H1 (cell line): ENCODE results near the gene LAMC1. TPM values are rescaled to one million over a fixed set of nuclear protein-coding genes. Genes with fewer than 3 reads are reported as not detected.

Experiments
- CTCF ChIA-PET: fragments of 300-600 bp; sonication (Branson Sonifier 250); formaldehyde crosslinking; loops from one replicate; lab custom pipeline; 2021; ENCODE audit not compliant: partially characterized antibody; lab: Charles Lee
- POLR2A ChIA-PET: fragments of 300-600 bp; sonication (Branson Sonifier 250); formaldehyde crosslinking; loops from one replicate; lab custom pipeline; 2021; ENCODE audit warnings: inconsistent platforms; ENCODE audit not compliant: partially characterized antibody; lab: Charles Lee
- DNase-seq, 2 experiments: peaks; one replicate each; pipeline versions ENCODE4 v3.0.0 to v3.0.0-alpha.2; 2010 to 2022; ENCODE audit warnings: low spot score in 2 of 2, low read depth in 1 of 2, mixed read lengths in 1 of 2
- FAIRE-seq: peaks from 2 replicates; lab custom pipeline; 2011; peaks lifted over from hg19 to GRCh38; lab: Jason Lieb, UNC
- H2AFZ ChIP-seq: 2 replicates; pipeline ENCODE4 v1.8.1; 2012; ENCODE audit warnings: low read length, inconsistent platforms
- H2AK5ac ChIP-seq: 2 replicates; pipeline ENCODE4 v1.6.1; 2013; ENCODE audit warnings: low read depth, low read length
- H2BK120ac ChIP-seq: replicated peaks from 2 replicates; pipeline ENCODE3; 2013; ENCODE audit warnings: low read depth, low read length, inconsistent platforms
- H2BK12ac ChIP-seq: 2 replicates; pipeline ENCODE4 v1.6.1; 2013; ENCODE audit warnings: low read depth, low read length
- H2BK15ac ChIP-seq: 2 replicates; pipeline ENCODE4 v1.6.1; 2013; ENCODE audit warnings: low read length
- H2BK20ac ChIP-seq: 2 replicates; pipeline ENCODE4 v1.6.1; 2013; ENCODE audit warnings: low read length
- H2BK5ac ChIP-seq: 2 replicates; pipeline ENCODE4 v1.6.1; 2013; ENCODE audit warnings: low read depth, low read length
- H3K14ac ChIP-seq: 2 replicates; pipeline ENCODE4 v1.6.1; 2013; ENCODE audit warnings: inconsistent platforms; ENCODE audit not compliant: insufficient read length
- H3K18ac ChIP-seq: 2 replicates; pipeline ENCODE4 v1.6.1; 2013; ENCODE audit warnings: low read length; ENCODE audit errors: extremely low read depth
- H3K23ac ChIP-seq: 2 replicates; pipeline ENCODE4 v1.6.1; 2013; ENCODE audit warnings: inconsistent platforms; ENCODE audit not compliant: insufficient read length
- H3K23me2 ChIP-seq: 2 replicates; pipeline ENCODE4 v1.6.1; 2013; ENCODE audit warnings: low read depth, low read length
- H3K27ac ChIP-seq: 2 replicates; pipeline ENCODE4 v1.6.1; 2011; ENCODE audit warnings: low read depth, low read length, inconsistent platforms
- H3K27me3 ChIP-seq, 4 experiments: replicated peaks in 1 of 4; 1 replicate in 1 of 4; 2 replicates in 3 of 4; pipeline versions ENCODE4 v1.6.1 to v1.8.1; 2011 to 2013; ENCODE audit warnings: low read length in 3 of 4, mild to moderate bottlenecking in 3 of 4, inconsistent platforms in 2 of 4, mixed read lengths in 2 of 4, moderate library complexity in 1 of 4; ENCODE audit not compliant: control insufficient read depth in 3 of 4, insufficient read depth in 3 of 4; ENCODE audit errors: extremely low read depth in 1 of 4
- H3K36me3 ChIP-seq, 4 experiments: 2 replicates each; pipeline versions ENCODE4 v1.6.1 to v1.8.1; 2011 to 2013; ENCODE audit warnings: mild to moderate bottlenecking in 4 of 4, low read length in 3 of 4, moderate library complexity in 2 of 4, control low read depth in 1 of 4, inconsistent platforms in 1 of 4; ENCODE audit not compliant: insufficient read depth in 4 of 4, control insufficient read depth in 2 of 4
- H3K4ac ChIP-seq: replicated peaks from 2 replicates; pipeline ENCODE3; 2013; ENCODE audit warnings: low read length, low read depth, mixed read lengths, inconsistent platforms; ENCODE audit not compliant: insufficient read length
- H3K4me1 ChIP-seq, 4 experiments: replicated peaks in 1 of 4; 1 replicate in 1 of 4; 2 replicates in 3 of 4; pipeline versions ENCODE4 v1.6.1 to v1.8.1; 2011 to 2013; ENCODE audit warnings: low read length in 3 of 4, inconsistent platforms in 2 of 4, mixed read lengths in 1 of 4; ENCODE audit not compliant: insufficient read depth in 4 of 4, control insufficient read depth in 3 of 4
- H3K4me2 ChIP-seq, 2 experiments: 2 replicates each; pipeline versions ENCODE4 v1.6.1 to v1.8.1; 2011 to 2013; ENCODE audit warnings: low read depth in 2 of 2, low read length in 2 of 2, control low read depth in 1 of 2, inconsistent platforms in 1 of 2, mild to moderate bottlenecking in 1 of 2; ENCODE audit not compliant: insufficient read depth in 1 of 2
- H3K4me3 ChIP-seq, 4 experiments: fragments of 200-600, 300-600 bp in 1 of 4; sonication (generic), shearing (Covaris generic), sonication (Bioruptor Twin) in 1 of 4; 2 replicates each; pipeline versions ENCODE4 v1.5.1 to v1.8.1; 2011 to 2016; ENCODE audit warnings: low read length in 4 of 4, low read depth in 3 of 4, control low read depth in 2 of 4, inconsistent platforms in 2 of 4, mild to moderate bottlenecking in 2 of 4, mixed read lengths in 1 of 4, moderate library complexity in 1 of 4; ENCODE audit not compliant: insufficient read depth in 2 of 4; ENCODE audit errors: extremely low read depth in 1 of 4
- H3K56ac ChIP-seq: replicated peaks from 2 replicates; pipeline ENCODE3; 2013; ENCODE audit warnings: low read depth, mild to moderate bottlenecking, mixed read lengths, low read length, inconsistent platforms; ENCODE audit not compliant: insufficient read length
- H3K79me1 ChIP-seq: 2 replicates; pipeline ENCODE4 v1.6.1; 2013; ENCODE audit warnings: low read depth, low read length, control low read depth
- H3K79me2 ChIP-seq, 2 experiments: 2 replicates each; pipeline versions ENCODE4 v1.6.1 to v1.8.1; 2012 to 2013; ENCODE audit warnings: low read length in 2 of 2, mild to moderate bottlenecking in 2 of 2, inconsistent platforms in 1 of 2; ENCODE audit not compliant: insufficient read depth in 2 of 2, control insufficient read depth in 1 of 2
- H3K9ac ChIP-seq, 4 experiments: replicated peaks in 1 of 4; 1 replicate in 1 of 4; 2 replicates in 3 of 4; pipeline versions ENCODE4 v1.6.1 to v1.8.1; 2011 to 2013; ENCODE audit warnings: low read depth in 3 of 4, low read length in 3 of 4, control low read depth in 2 of 4, mild to moderate bottlenecking in 2 of 4, moderate library complexity in 2 of 4, inconsistent platforms in 1 of 4; ENCODE audit errors: extremely low read depth in 1 of 4
- H3K9me3 ChIP-seq, 2 experiments: 2 replicates each; pipeline versions ENCODE4 v1.6.1 to v1.8.1; 2012 to 2013; ENCODE audit warnings: mild to moderate bottlenecking in 2 of 2, moderate library complexity in 2 of 2, control low read depth in 1 of 2, inconsistent platforms in 1 of 2, low read depth in 1 of 2, low read length in 1 of 2, mixed read lengths in 1 of 2; ENCODE audit not compliant: insufficient read depth in 2 of 2
- H4K20me1 ChIP-seq, 2 experiments: replicated peaks in 1 of 2; 2 replicates each; pipeline versions ENCODE3 to v1.8.1; 2011 to 2013; ENCODE audit warnings: inconsistent platforms in 2 of 2, low read length in 2 of 2, mild to moderate bottlenecking in 1 of 2; ENCODE audit not compliant: insufficient read depth in 2 of 2, control insufficient read depth in 1 of 2
- H4K5ac ChIP-seq: 2 replicates; pipeline ENCODE4 v1.6.1; 2013; ENCODE audit warnings: low read length, low read depth, mixed read lengths, inconsistent platforms; ENCODE audit not compliant: insufficient read length
- H4K8ac ChIP-seq: 2 replicates; pipeline ENCODE4 v1.8.0; 2013; ENCODE audit warnings: mild to moderate bottlenecking, moderate library complexity, low read length, inconsistent platforms; ENCODE audit not compliant: insufficient read depth; ENCODE audit errors: extremely low read depth
- H4K91ac ChIP-seq: replicated peaks from 2 replicates; pipeline ENCODE3; 2013; ENCODE audit warnings: low read length, mixed read lengths, inconsistent platforms; ENCODE audit not compliant: insufficient read length
- ASH2L ChIP-seq: fragments of 200-600, 300-600 bp; sonication (generic); IDR thresholded peaks from one replicate; pipeline ENCODE4 v1.7.1; 2017; ENCODE audit warnings: low read length
- BACH1 ChIP-seq: IDR thresholded peaks from 2 replicates; pipeline ENCODE4 v1.6.1; 2012; ENCODE audit warnings: low read length, improper control_type of control experiment
- CHD2 ChIP-seq: IDR thresholded peaks from 2 replicates; pipeline ENCODE4 v1.6.1; 2012; ENCODE audit warnings: low read length, improper control_type of control experiment
- KDM5A ChIP-seq: fragments of 200-600 bp; IDR thresholded peaks from 2 replicates; pipeline ENCODE4 v1.7.1; 2012; ENCODE audit warnings: mild to moderate bottlenecking, low read length, inconsistent platforms, mixed read lengths
- SP2 ChIP-seq: IDR thresholded peaks from 2 replicates; pipeline ENCODE4 v1.6.1; 2012; ENCODE audit warnings: mild to moderate bottlenecking, low read length, inconsistent platforms
- WGBS, 2 experiments: shearing (Covaris generic) in 1 of 2; methylation state at CpG; one replicate each; pipeline versions ENCODE4 v1.1.6 to v1.1.7; 2013 to 2015; ENCODE audit warnings: low lambda C conversion rate in 2 of 2, mixed read lengths in 2 of 2, inconsistent platforms in 1 of 2, low coverage in 1 of 2, missing lambda C conversion rate in 1 of 2; ENCODE audit not compliant: insufficient replicate concordance in 2 of 2, insufficient coverage in 1 of 2, insufficient read length in 1 of 2; ENCODE audit errors: extremely low coverage in 1 of 2, missing lambda C conversion rate in 1 of 2; 5-methylcytosine and 5-hydroxymethylcytosine counted together
- polyA plus RNA-seq, 7 experiments: library from polyadenylated mRNA; depleted of rRNA in 3 of 7; stranded (reverse) in 5 of 7; unstranded in 2 of 7; fragments of >200 nt in 5 of 7; fragments of 200-250 nt in 2 of 7; gene quantifications; 1 replicate in 5 of 7; 2 replicates in 1 of 7; 4 replicates in 1 of 7; pipeline versions ENCODE4 v1.2.1 to v1.2.3, GENCODE V29; 2011 to 2013; ENCODE audit warnings: missing spikeins in 2 of 7, mixed read lengths in 2 of 7
- total RNA-seq: library from RNA; stranded (reverse); fragmentation: NEBNext Ultra II Directional; extraction: Animal tissue kit (Norgen Biotek cat#: 25700); gene quantifications from 2 replicates; pipeline ENCODE4 v1.2.1, GENCODE V29; 2021

Gene LAMC1
- total and polyA plus RNA-seq, 2 of the 8 experiments (the other 6 are each of a cell fraction or from before 2014, with no cell fraction given), result 47.6 to 90.3 TPM

GRCh38 chr1:183075861-183076260, 52.6 kb downstream of the LAMC1 start:
- H3K23ac ChIP-seq, result no peak overlapping the region
- H3K9me3 ChIP-seq, result peaks cover 4 to 6% of the 10 kb centered on the region in 2 experiments; a peak in 2 of 4 replicates
- H4K20me1 ChIP-seq, result peaks cover 0 to 2% of the 10 kb centered on the region in 2 experiments
- no peaks in the 10 kb centered on the region; the same call in 1 of the 2 replicates for H3K79me1 ChIP-seq
- no peak overlapping the region for H2BK120ac ChIP-seq
- H3K27ac ChIP-seq, result no peak overlapping the region
- WGBS, 2 experiments, result 100% methylated on average over 1 of the region's 1 CpG; no CpG with 5 or more reads in 1 of the 2 experiments
- no peaks in the 10 kb centered on the region for H3K27me3 ChIP-seq
- H2AK5ac ChIP-seq, result no peak overlapping the region
- H2BK15ac ChIP-seq, result no peak overlapping the region
- no peak for DNase-seq
- no peak overlapping the region for H3K4me2 ChIP-seq
- H3K36me3 ChIP-seq, result no peaks in the 10 kb centered on the region
- no peak for FAIRE-seq
- H2BK5ac ChIP-seq, result no peak overlapping the region
- H4K91ac ChIP-seq, result no peak overlapping the region
- ChIA-PET CTCF (interaction anchor here (0.5 to 1.3 kb wide), 3 partner anchors 27 to 152 kb away, joined by 3 read pairs; no protein-coding TSS in a partner anchor), POLR2A (interaction anchor here (1.3 kb wide), 1 partner anchor 21 kb away, joined by 3 read pairs; no protein-coding TSS in a partner anchor)
- H4K8ac ChIP-seq, result no peak overlapping the region
- no peak overlapping the region for H2BK12ac ChIP-seq
- no peak overlapping the region for H3K4me3 ChIP-seq
- H3K9ac ChIP-seq, result no peak overlapping the region
- H3K14ac ChIP-seq, result no peak overlapping the region
- no peak overlapping the region for H3K18ac ChIP-seq
- H4K5ac ChIP-seq, result no peak overlapping the region
- H2BK20ac ChIP-seq, result no peak overlapping the region
- H2AFZ ChIP-seq, result no peak overlapping the region
- peaks cover 0 to 56% of the 10 kb centered on the region in 2 experiments; a peak in 2 of 4 replicates for H3K79me2 ChIP-seq
- H3K56ac ChIP-seq, result no peak overlapping the region
- no peaks in the 10 kb centered on the region for H3K23me2 ChIP-seq
- no peak overlapping the region for H3K4ac ChIP-seq
- peaks cover 0 to 7% (median 0%) of the 10 kb centered on the region in 4 experiments; a peak in 1 of 7 replicates for H3K4me1 ChIP-seq
- TF ChIP-seq BACH1 (no peak), ASH2L (no peak), KDM5A (no peak), SP2 (no peak), CHD2 (no peak)
